ENCODE results near the gene ULK2. TPM values are rescaled to one million over a fixed set of nuclear protein-coding genes. Genes with fewer than 3 reads are reported as not detected.
"Not testable (repeated sequence)": the region's sequence is repeated elsewhere in the genome, so short reads cannot be mapped to it uniquely, and the experiment has no call there.

The ULK2 gene
- total RNA-seq = 1 to 10 TPM; 7.4 to 9.2 TPM

DNA sequence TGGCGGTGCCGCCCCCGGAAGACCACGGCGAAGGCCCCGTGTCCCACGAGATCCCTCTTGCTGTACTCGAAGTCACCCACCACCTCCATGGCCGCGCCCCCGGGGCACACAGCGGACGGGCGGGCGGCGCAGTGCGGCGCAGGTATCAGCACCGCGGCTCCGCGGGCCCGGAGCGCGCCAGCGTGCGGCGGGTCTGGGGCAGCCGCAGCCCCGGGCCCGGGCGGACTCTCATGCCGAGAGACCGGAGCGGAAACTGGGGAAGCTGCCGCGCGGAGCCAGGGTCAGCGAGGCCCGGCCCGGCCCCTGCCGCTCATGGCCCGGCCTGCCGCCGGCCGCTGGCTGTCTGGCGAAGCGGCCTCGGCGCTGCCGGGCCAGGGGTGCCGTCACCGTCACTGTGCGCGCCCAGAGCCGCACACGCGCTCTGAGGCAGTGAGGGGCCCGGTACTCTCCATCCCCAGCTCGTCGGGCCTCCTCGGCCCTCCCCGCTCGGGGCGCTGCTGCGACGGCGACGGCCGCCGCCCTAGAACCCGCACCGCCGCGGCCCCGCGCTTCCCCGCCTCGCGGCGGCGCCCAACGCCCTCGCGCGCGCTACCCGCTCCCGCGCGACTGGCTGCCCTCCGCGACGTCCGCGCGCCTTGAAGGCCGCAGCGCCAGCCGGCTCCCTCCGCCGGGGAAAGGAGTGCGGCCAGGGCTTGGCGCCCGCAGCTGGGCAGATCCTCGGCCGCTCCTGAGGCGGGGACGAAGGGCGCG lies at the start of gene ULK2:
Gene ULK2, minus strand, starts transcription at position 608 of the 750 bp plus-strand sequence. Its CDS starts 519 bp downstream, at position 89.
- H3K4me3 Mint-ChIP-seq = peak within 1 kb of the TSS; percentile 83
- peaks cover 11% of the 10 kb centered on the region for H3K36me3 Mint-ChIP-seq (ENCODE audit: low read depth)
- no peak within 1 kb of the TSS for H3K27ac Mint-ChIP-seq
- H3K9me3 Mint-ChIP-seq = no peaks in the 10 kb centered on the region
- no peaks in the 10 kb centered on the region for H3K27me3 Mint-ChIP-seq
- H3K4me1 Mint-ChIP-seq = no peaks in the 10 kb centered on the region
- peak; percentile 79 for ATAC-seq (replicated peaks)

GRCh38 chr17:19915245-19915978 lies 47.7 kb upstream of the ULK2 start:
- Mint-ChIP-seq H3K4me3 (no peak overlapping the region), H3K4me1 (peaks cover 11% of the 10 kb centered on the region), H3K27ac (peak overlapping the region; percentile 44), H3K9me3 (no peaks in the 10 kb centered on the region), H3K36me3 (ENCODE audit: low read depth) (peaks cover 96% of the 10 kb centered on the region), H3K27me3 (no peaks in the 10 kb centered on the region)
- ATAC-seq (replicated peaks) = no peak

DNA sequence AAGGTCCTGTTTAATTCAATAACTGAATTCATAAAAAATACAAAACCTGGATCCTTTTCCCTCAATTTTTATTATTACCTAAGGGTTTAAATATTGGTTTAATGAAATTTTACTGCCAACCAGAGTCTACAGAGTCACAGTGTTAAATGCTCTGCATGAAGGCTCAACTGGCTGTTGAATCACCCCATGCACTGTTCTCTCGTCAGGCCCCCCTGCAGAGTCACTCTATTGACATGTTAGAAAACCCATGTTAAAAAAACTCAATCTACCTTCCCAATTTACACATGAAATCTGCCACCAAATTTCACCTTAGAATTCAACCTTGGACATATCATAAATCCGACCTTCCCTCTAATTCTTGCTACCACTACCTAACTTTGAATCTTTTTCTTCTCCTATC lies 43.3 kb upstream of the ULK2 start:
- Mint-ChIP-seq H3K9me3 (no peaks in the 10 kb centered on the region), H3K27ac (no peak overlapping the region), H3K36me3 (ENCODE audit: low read depth) (peaks cover 99% of the 10 kb centered on the region), H3K4me3 (no peak overlapping the region), H3K4me1 (peaks cover 7% of the 10 kb centered on the region), H3K27me3 (no peaks in the 10 kb centered on the region)
- no peak for ATAC-seq (replicated peaks)

- Mint-ChIP-seq H3K27me3 (no peaks in the 10 kb centered on the region), H3K27ac (no peak overlapping the region), H3K4me1 (no peaks in the 10 kb centered on the region), H3K36me3 (ENCODE audit: low read depth) (peaks cover 98% of the 10 kb centered on the region), H3K9me3 (no peaks in the 10 kb centered on the region), H3K4me3 (no peak overlapping the region)
- ATAC-seq (replicated peaks) = no peak
Observed at GRCh38 chr17:19909139-19909538, 41.4 kb upstream of the ULK2 start.

- no peak overlapping the region for H3K27ac Mint-ChIP-seq
- no peaks in the 10 kb centered on the region for H3K4me1 Mint-ChIP-seq
- ATAC-seq (replicated peaks) = no peak
- H3K9me3 Mint-ChIP-seq = no peaks in the 10 kb centered on the region
- H3K36me3 Mint-ChIP-seq (ENCODE audit: low read depth) = peaks cover 99% of the 10 kb centered on the region
- H3K27me3 Mint-ChIP-seq = no peaks in the 10 kb centered on the region
- no peak overlapping the region for H3K4me3 Mint-ChIP-seq
Observed at GRCh38 chr17:19905502-19905901, 37.8 kb upstream of the ULK2 start.

DNA sequence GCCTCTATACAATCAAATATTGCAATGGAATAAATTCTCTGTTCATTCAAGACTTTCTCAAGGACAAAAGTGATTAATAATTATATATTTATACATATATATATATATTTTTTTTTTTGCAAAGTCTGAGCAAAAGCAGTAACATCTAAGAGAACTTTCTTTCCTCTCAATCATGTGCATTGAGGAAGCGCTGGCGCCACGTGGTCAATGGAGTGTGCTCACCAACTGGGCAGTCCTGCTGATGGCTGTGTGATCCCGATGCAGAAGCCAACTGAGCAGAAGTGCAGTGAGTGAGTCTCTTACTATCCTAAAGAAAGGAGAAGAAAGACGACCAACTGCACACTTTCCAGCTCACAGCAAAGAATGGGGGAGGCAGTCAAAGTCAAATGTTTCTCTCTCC lies 37.2 kb upstream of the ULK2 start:
- Mint-ChIP-seq H3K9me3 (no peaks in the 10 kb centered on the region), H3K4me1 (no peaks in the 10 kb centered on the region), H3K27ac (no peak overlapping the region), H3K27me3 (no peaks in the 10 kb centered on the region), H3K36me3 (ENCODE audit: low read depth) (peaks cover 98% of the 10 kb centered on the region), H3K4me3 (no peak overlapping the region)
- ATAC-seq (replicated peaks) = no peak

DNA sequence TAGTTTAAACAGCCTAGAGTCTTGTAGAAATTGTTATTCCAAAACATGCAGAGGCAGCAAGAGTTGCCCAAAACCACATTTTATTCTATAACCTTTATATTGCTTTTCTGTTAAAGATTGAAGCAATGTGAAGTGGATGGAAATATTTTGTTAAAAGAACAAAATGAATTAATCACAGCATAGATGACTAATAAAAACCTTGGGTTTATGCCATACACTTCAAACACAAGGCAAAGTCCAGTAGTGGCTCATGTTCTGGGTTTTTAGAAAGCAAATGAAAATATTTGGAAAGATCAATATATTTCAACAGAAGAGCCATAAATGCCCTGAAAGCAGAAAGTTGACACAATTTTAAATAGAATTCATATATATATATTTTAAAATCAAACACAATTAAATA lies 36.7 kb upstream of the ULK2 start:
- Mint-ChIP-seq H3K27me3 (no peaks in the 10 kb centered on the region), H3K36me3 (ENCODE audit: low read depth) (peaks cover 93% of the 10 kb centered on the region), H3K4me3 (no peak overlapping the region)

DNA sequence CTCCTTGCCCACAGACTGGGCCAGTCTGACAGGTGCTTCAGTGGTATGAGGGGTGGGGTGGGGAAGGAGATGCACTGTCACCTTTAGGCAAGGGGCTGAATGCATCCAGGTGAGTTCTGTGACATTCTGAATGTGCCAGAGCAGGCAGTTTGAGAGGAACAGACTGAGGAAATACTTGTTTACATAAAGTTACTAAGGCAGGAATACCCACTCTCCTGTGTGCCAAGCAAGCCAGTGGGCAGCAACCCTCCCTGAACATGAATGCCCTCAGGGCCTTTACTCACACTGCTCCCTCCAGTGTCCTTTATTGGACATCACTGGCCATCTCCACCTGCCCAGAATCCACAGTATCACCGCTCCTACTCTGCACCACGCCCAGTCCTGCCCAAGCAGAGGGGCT lies 33.1 kb upstream of the ULK2 start:
- Mint-ChIP-seq H3K27ac (no peak overlapping the region), H3K4me3 (no peak overlapping the region), H3K4me1 (peaks cover 8% of the 10 kb centered on the region), H3K9me3 (no peaks in the 10 kb centered on the region), H3K36me3 (ENCODE audit: low read depth) (peaks cover 57% of the 10 kb centered on the region), H3K27me3 (no peaks in the 10 kb centered on the region)
- no peak for ATAC-seq (replicated peaks)

More for the DNA sequence above, 36.7 kb upstream of the ULK2 start:
- no peaks in the 10 kb centered on the region for H3K4me1 Mint-ChIP-seq
- ATAC-seq (replicated peaks) = no peak
- H3K27ac Mint-ChIP-seq = no peak overlapping the region
- H3K9me3 Mint-ChIP-seq = no peaks in the 10 kb centered on the region

- ATAC-seq (replicated peaks) = peak; percentile 28
- no peaks in the 10 kb centered on the region for H3K9me3 Mint-ChIP-seq
- no peak overlapping the region for H3K4me3 Mint-ChIP-seq
- H3K27me3 Mint-ChIP-seq = no peaks in the 10 kb centered on the region
- peaks cover 8% of the 10 kb centered on the region for H3K4me1 Mint-ChIP-seq
- no peak overlapping the region for H3K27ac Mint-ChIP-seq
- peaks cover 29% of the 10 kb centered on the region for H3K36me3 Mint-ChIP-seq (ENCODE audit: low read depth)
Observed at GRCh38 chr17:19897903-19898302, 30.2 kb upstream of the ULK2 start.

DNA sequence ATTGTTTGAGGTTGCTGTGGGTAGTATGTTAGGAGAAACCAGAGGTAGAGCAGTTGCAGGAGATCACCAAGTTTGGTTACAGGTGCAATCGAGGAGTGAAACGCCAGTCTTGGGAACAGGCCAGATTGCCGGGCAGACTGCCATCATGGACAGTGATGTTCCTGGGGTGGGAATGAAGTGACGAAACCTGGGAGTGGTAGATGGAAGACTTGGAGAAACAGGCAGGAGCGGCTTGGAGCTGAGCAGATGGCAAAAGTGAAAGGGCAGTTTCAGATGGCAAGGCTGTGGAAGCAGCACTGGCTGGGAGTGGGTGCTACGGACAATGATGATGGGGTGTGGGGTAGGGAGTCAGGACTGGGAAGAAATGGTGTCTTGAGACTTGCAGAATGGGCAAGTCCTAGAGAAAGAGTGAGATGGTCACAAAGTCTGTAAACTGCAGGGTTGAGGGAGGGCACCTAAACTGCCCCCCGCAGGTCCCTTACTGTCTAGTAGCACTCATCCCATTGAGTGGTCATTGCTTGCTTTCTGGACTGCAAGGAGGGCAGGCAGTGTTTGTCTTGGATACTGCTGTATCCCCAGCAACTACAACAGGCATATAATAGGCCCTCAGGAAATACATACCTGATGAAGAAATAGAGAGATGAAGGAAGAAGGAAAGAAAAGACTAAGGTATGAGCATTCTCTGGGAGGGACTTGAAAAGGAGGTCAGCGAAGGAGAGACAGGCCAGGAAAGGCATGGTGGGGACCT lies 29.5 kb upstream of the ULK2 start:
- peaks cover 23% of the 10 kb centered on the region for H3K36me3 Mint-ChIP-seq (ENCODE audit: low read depth)
- H3K4me3 Mint-ChIP-seq = no peak overlapping the region
- ATAC-seq (replicated peaks) = no peak
- no peaks in the 10 kb centered on the region for H3K9me3 Mint-ChIP-seq
- H3K4me1 Mint-ChIP-seq = peaks cover 8% of the 10 kb centered on the region
- H3K27ac Mint-ChIP-seq = peak overlapping the region; percentile 1
- H3K27me3 Mint-ChIP-seq = no peaks in the 10 kb centered on the region

DNA sequence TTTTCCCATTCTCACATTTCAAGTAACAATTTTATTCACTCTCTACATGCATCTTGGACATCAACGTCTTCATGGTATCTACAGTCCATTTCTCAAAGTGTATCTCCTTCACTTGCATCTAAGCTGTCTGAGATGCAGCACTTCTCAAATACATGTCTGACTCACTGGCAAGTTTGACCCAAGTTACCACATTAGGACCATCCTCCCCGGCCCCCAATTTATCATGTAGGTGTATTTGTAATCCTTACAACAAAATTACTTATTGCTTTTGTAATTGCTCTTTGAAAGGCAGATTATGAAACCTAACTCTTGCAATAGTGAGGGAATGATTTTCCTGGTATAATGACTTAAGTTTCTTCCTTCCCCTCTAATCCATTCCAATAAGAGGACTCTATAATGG lies 28.9 kb upstream of the ULK2 start:
- Mint-ChIP-seq H3K36me3 (ENCODE audit: low read depth) (peaks cover 17% of the 10 kb centered on the region), H3K9me3 (no peaks in the 10 kb centered on the region), H3K4me3 (no peak overlapping the region), H3K4me1 (peaks cover 8% of the 10 kb centered on the region), H3K27me3 (no peaks in the 10 kb centered on the region), H3K27ac (peak overlapping the region; percentile 1)
- no peak for ATAC-seq (replicated peaks)

DNA sequence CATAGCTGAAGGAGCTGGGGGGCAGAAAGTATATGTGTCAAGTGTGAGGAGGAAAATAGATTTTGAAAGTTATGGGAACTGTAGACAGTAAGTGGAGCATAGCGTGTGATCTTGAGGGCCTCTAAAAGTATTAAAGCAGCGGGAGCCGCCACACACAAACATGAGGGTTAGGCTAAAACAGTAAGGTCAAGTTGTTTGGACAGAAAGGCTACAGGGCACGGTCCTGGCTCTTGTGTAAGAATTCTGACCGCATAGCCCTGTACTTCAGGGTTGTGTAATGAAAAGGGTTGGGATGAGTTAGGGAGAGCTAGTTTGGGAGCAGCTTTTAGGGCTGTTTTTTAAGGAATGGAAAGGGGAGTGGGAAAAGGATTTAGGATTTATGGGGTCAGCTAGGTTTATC lies 22.8 kb upstream of the ULK2 start:
- not testable (repeated sequence) for ATAC-seq (replicated peaks); H3K4me1 Mint-ChIP-seq; H3K27me3 Mint-ChIP-seq; H3K27ac Mint-ChIP-seq; H3K9me3 Mint-ChIP-seq; H3K36me3 Mint-ChIP-seq (ENCODE audit: low read depth); H3K4me3 Mint-ChIP-seq

- not testable (repeated sequence) for H3K36me3 Mint-ChIP-seq (ENCODE audit: low read depth); H3K27ac Mint-ChIP-seq; H3K4me1 Mint-ChIP-seq; H3K9me3 Mint-ChIP-seq; H3K4me3 Mint-ChIP-seq; ATAC-seq (replicated peaks); H3K27me3 Mint-ChIP-seq
Observed at GRCh38 chr17:19890001-19890400, 22.3 kb upstream of the ULK2 start.

DNA sequence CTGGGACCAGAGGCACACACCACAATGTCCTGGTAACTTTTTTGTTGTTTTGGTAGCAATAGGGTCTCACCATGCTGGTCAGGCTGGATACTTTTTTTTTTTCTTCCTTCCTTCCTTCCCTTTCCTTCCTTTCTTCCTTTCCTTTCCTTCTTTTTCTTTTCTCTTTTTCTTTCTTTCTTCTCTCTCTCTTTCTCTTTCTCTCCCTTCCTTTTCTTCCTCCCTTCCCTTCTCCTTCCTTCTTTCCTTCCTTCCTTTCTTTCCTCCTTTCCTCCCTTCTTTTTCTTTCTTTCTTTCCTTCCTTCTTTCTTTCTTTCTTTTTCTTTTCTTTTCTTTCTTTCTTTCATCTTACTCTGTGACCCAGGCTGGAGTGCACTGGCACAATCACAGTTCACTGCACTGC lies 18.4 kb upstream of the ULK2 start:
- no peaks in the 10 kb centered on the region for H3K36me3 Mint-ChIP-seq (ENCODE audit: low read depth)
- no peak overlapping the region for H3K4me3 Mint-ChIP-seq
- no peak overlapping the region for H3K27ac Mint-ChIP-seq
- no peaks in the 10 kb centered on the region for H3K27me3 Mint-ChIP-seq
- ATAC-seq (replicated peaks) = no peak
- H3K9me3 Mint-ChIP-seq = no peaks in the 10 kb centered on the region
- no peaks in the 10 kb centered on the region for H3K4me1 Mint-ChIP-seq
